HG03196 (cell line): ENCODE results near the gene PKP4.

Experiments used
- ATAC-seq: cut with Tn5 transposase; IDR thresholded peaks from one replicate; pipeline ENCODE4 v1.9.1; 2021; ENCODE audit not compliant: unreplicated experiment

PKP4 gene

GRCh38 chr2:158713523-158714138, 256.9 kb downstream of the PKP4 start:
- no peak for ATAC-seq

GRCh38 chr2:158714420-158714819, 257.7 kb downstream of the PKP4 start:
- no peak for ATAC-seq

GRCh38 chr2:158715357-158715756, 258.6 kb downstream of the PKP4 start:
- ATAC-seq = no peak

- ATAC-seq = no peak
These were observed 259.5 kb downstream of the PKP4 start for GRCh38 chr2:158716121-158716791.

GRCh38 chr2:158716921-158717320, 260.2 kb downstream of the PKP4 start:
- no peak for ATAC-seq

GRCh38 chr2:158717366-158718195, 260.8 kb downstream of the PKP4 start:
- no peak for ATAC-seq

- ATAC-seq = no peak
These were observed 261.4 kb downstream of the PKP4 start for GRCh38 chr2:158718196-158718585.

GRCh38 chr2:158718851-158719250, 262.1 kb downstream of the PKP4 start:
- ATAC-seq = no peak

- ATAC-seq = no peak
These were observed 262.7 kb downstream of the PKP4 start for GRCh38 chr2:158719403-158719802.

- no peak for ATAC-seq
These were observed 265.7 kb downstream of the PKP4 start for GRCh38 chr2:158722266-158723105.

GRCh38 chr2:158723181-158723838, 266.6 kb downstream of the PKP4 start:
- no peak for ATAC-seq

GRCh38 chr2:158723921-158724802, 267.4 kb downstream of the PKP4 start:
- ATAC-seq = no peak

- ATAC-seq = no peak
These were observed 268.1 kb downstream of the PKP4 start for GRCh38 chr2:158724803-158725381.

GRCh38 chr2:158725441-158725891, 268.7 kb downstream of the PKP4 start:
- no peak for ATAC-seq

GRCh38 chr2:158726911-158727592, 270.3 kb downstream of the PKP4 start:
- no peak for ATAC-seq

- no peak for ATAC-seq
These were observed 271.7 kb downstream of the PKP4 start for GRCh38 chr2:158728422-158728821.

- ATAC-seq = no peak
These were observed 272.7 kb downstream of the PKP4 start for GRCh38 chr2:158729451-158729850.

GRCh38 chr2:158729873-158730620, 273.3 kb downstream of the PKP4 start:
- no peak for ATAC-seq
